GM12878 (cell line): ENCODE data around the gene CFAP97. TPM values are rescaled to one million over a fixed set of nuclear protein-coding genes. Genes with fewer than 3 reads are reported as not detected.

Experiments used
- CEBPZ ChIP-seq: fragments of 150-350 bp; IDR thresholded peaks from 2 replicates; pipeline ENCODE4 v1.6.1; 2016; ENCODE audit warnings: low read depth, low read length
- CHD1 ChIP-seq: IDR thresholded peaks from 2 replicates; pipeline ENCODE4 v1.6.1; 2012; ENCODE audit warnings: low read depth, low read length, improper control_type of control experiment
- CREB1 ChIP-seq: IDR thresholded peaks from 2 replicates; pipeline ENCODE4 v1.6.1; 2012; ENCODE audit warnings: low read depth, mild to moderate bottlenecking, inconsistent platforms
- CREM ChIP-seq: IDR thresholded peaks from 2 replicates; pipeline ENCODE4 v1.6.1; 2014; ENCODE audit warnings: antibody characterized with exemption, low read depth
- CUX1 ChIP-seq: IDR thresholded peaks from 2 replicates; pipeline ENCODE4 v1.6.1; 2012; ENCODE audit warnings: improper control_type of control experiment, low read depth, low read length; ENCODE audit not compliant: insufficient replicate concordance
- EED ChIP-seq: sonication (generic); IDR thresholded peaks from 2 replicates; pipeline ENCODE4 v1.6.1; 2016; ENCODE audit warnings: antibody characterized with exemption, low read depth
- HDGF ChIP-seq: fragments of 450-650 bp; IDR thresholded peaks from 2 replicates; pipeline ENCODE4 v1.6.1; 2016; ENCODE audit warnings: antibody characterized with exemption
- KLF5 ChIP-seq: fragments of 450-650 bp; IDR thresholded peaks from 2 replicates; pipeline ENCODE4 v1.6.1; 2014; ENCODE audit warnings: mild to moderate bottlenecking; ENCODE audit not compliant: partially characterized antibody
- MAX ChIP-seq: IDR thresholded peaks from 2 replicates; pipeline ENCODE4 v1.6.1; 2012; ENCODE audit warnings: low read depth, low read length, improper control_type of control experiment
- MLLT1 ChIP-seq: fragments of 450-650 bp; IDR thresholded peaks from 2 replicates; pipeline ENCODE4 v1.6.1; 2016; ENCODE audit warnings: mild to moderate bottlenecking
- MXI1 ChIP-seq: fragments of 150-350 bp; IDR thresholded peaks from 2 replicates; pipeline ENCODE4 v1.6.1; 2011; ENCODE audit warnings: low read depth, mild to moderate bottlenecking, inconsistent platforms, low read length, improper control_type of control experiment
- NR2C1 ChIP-seq: fragments of 450-650 bp; IDR thresholded peaks from 2 replicates; pipeline ENCODE4 v1.6.1; 2017; ENCODE audit warnings: antibody characterized with exemption, mild to moderate bottlenecking, moderate library complexity
- PML ChIP-seq: IDR thresholded peaks from 2 replicates; pipeline ENCODE4 v1.6.1; 2012; ENCODE audit warnings: low read length, inconsistent platforms
- POLR2AphosphoS2 ChIP-seq: IDR thresholded peaks from 2 replicates; pipeline ENCODE4 v1.6.1; 2011; ENCODE audit warnings: low read depth, mild to moderate bottlenecking, low read length, improper control_type of control experiment, moderate library complexity
- RCOR1 ChIP-seq: conservative IDR thresholded peaks from 2 replicates; pipeline ENCODE4 v1.6.1; 2012; ENCODE audit warnings: low read depth, low read length, improper control_type of control experiment
- RFX5 ChIP-seq: IDR thresholded peaks from 2 replicates; pipeline ENCODE4 v1.6.1; 2011; ENCODE audit warnings: low read depth, low read length, improper control_type of control experiment
- SMAD5 ChIP-seq: IDR thresholded peaks from 2 replicates; pipeline ENCODE4 v1.6.1; 2016; ENCODE audit warnings: antibody characterized with exemption, low read depth
- SREBF2 ChIP-seq: IDR thresholded peaks from 2 replicates; pipeline ENCODE4 v1.6.1; 2012; ENCODE audit warnings: mild to moderate bottlenecking, low read length
- YBX1 ChIP-seq: fragments of 450-650 bp; IDR thresholded peaks from 2 replicates; pipeline ENCODE4 v1.6.1; 2016; ENCODE audit warnings: antibody characterized with exemption
- ZNF274 ChIP-seq: IDR thresholded peaks from one replicate; pipeline ENCODE4 v1.8.0; 2011; ENCODE audit not compliant: insufficient read length, insufficient read depth
- polyA plus RNA-seq, 11 experiments: library from polyadenylated mRNA; depleted of rRNA in 4 of 11; unstranded in 6 of 11; stranded (reverse) in 5 of 11; fragments of >200 nt; fragmentation: Nextera tagmentation in 4 of 11; fragmentation: Illumina TruSeq in 1 of 11; extraction: Ambion mirVana in 4 of 11; extraction: Trizol in 1 of 11; gene quantifications; 1 replicate in 1 of 11; 2 replicates in 10 of 11; pipeline versions ENCODE4 v1.2.1 to v1.2.3, GENCODE V29; 2011 to 2016; ENCODE audit warnings: inconsistent platforms in 2 of 11, missing spikeins in 2 of 11, low read depth in 1 of 11
- total RNA-seq, 4 experiments: library from RNA; depleted of rRNA in 3 of 4; stranded (reverse); fragments of >200 nt in 3 of 4; fragmentation: Illumina TruSeq in 1 of 4; extraction: Trizol in 1 of 4; gene quantifications; 2 replicates each; pipeline versions ENCODE4 v1.2.1 to v1.2.3, GENCODE V29; 2013 to 2021

The CFAP97 gene
- total and polyA plus RNA-seq, 10 of the 15 experiments (the other 5 are each of a cell fraction or from before 2014, with no cell fraction given) = 26.4 to 62.7 (median 48.0) TPM

GRCh38 chr4:185210102-185210981 lies 6.5 kb upstream of the CFAP97 start (continued):
- TF ChIP-seq MAX (no peak), SREBF2 (no peak), MXI1 (0 out of 2 replicates have a peak, but pooled peaks have one; percentile 21), CREB1 (no peak), HDGF (0 out of 2 replicates have a peak, but pooled peaks have one; percentile 35), RCOR1 (no peak), CREM (no peak), RFX5 (no peak), CEBPZ (no peak), YBX1 (no peak), ZNF274 (no peak), NR2C1 (no peak), PML (no peak), KLF5 (no peak), CUX1 (no peak), POLR2AphosphoS2 (no peak), MLLT1 (peak; percentile 9), SMAD5 (no peak), EED (no peak), CHD1 (0 out of 2 replicates have a peak, but pooled peaks have one; percentile 31)
